Loucy (cell line): ENCODE results near the gene TMEM11.

Experiments used
- H2AFZ ChIP-seq: fragments of 200-600 bp; sonication (generic); 2 replicates; pipeline ENCODE4 v1.6.0; 2016; ENCODE audit warnings: antibody characterized with exemption, mild to moderate bottlenecking, low read length, moderate library complexity
- H3F3A ChIP-seq: fragments of 200-600 bp; 2 replicates; pipeline ENCODE4 v1.6.0; 2016; ENCODE audit warnings: antibody characterized with exemption, low read depth, mild to moderate bottlenecking
- H3K27me3 ChIP-seq: fragments of 200-600 bp; sonication (generic); 2 replicates; pipeline ENCODE4 v1.6.1; 2014; ENCODE audit warnings: low read length, mild to moderate bottlenecking; ENCODE audit not compliant: insufficient read depth, poor library complexity, severe bottlenecking
- H3K36me3 ChIP-seq: fragments of 200-600 bp; sonication (generic); 2 replicates; pipeline ENCODE4 v1.6.1; 2016; ENCODE audit warnings: low read length; ENCODE audit not compliant: insufficient read depth
- H3K4me1 ChIP-seq: fragments of 200-600 bp; sonication (generic); 2 replicates; pipeline ENCODE4 v1.5.1; 2014; ENCODE audit warnings: low read length, mild to moderate bottlenecking; ENCODE audit not compliant: insufficient read depth, poor library complexity, severe bottlenecking
- H3K4me2 ChIP-seq: fragments of 200-600 bp; sonication (generic); 2 replicates; pipeline ENCODE4 v1.6.0; 2014; ENCODE audit warnings: antibody characterized with exemption, low read length, low read depth, mild to moderate bottlenecking; ENCODE audit not compliant: poor library complexity, severe bottlenecking
- H3K4me3 ChIP-seq: fragments of 200-600 bp; sonication (generic); 2 replicates; pipeline ENCODE4 v1.5.1; 2014; ENCODE audit warnings: low read length, mild to moderate bottlenecking, mixed read lengths; ENCODE audit not compliant: poor library complexity, severe bottlenecking
- H3K79me2 ChIP-seq: fragments of 200-600 bp; sonication (generic); 2 replicates; pipeline ENCODE4 v1.6.1; 2014; ENCODE audit warnings: low read length; ENCODE audit not compliant: insufficient read depth
- H3K9ac ChIP-seq: fragments of 200-600 bp; sonication (generic); 2 replicates; pipeline ENCODE4 v1.6.0; 2014; ENCODE audit warnings: mild to moderate bottlenecking, low read depth, low read length, moderate library complexity; ENCODE audit not compliant: poor library complexity, severe bottlenecking
- H3K9me2 ChIP-seq: fragments of 200-600 bp; sonication (generic); replicated peaks from 2 replicates; pipeline ENCODE4 v1.6.1; 2016; ENCODE audit warnings: low read depth, low read length, mixed read lengths
- H3K9me3 ChIP-seq: fragments of 200-600 bp; sonication (generic); 2 replicates; pipeline ENCODE4 v1.6.1; 2014; ENCODE audit warnings: mild to moderate bottlenecking, antibody characterized with exemption, low read length, low read depth; ENCODE audit not compliant: insufficient read depth
- H4K20me1 ChIP-seq: fragments of 200-600 bp; sonication (generic); 2 replicates; pipeline ENCODE4 v1.6.0; 2014; ENCODE audit warnings: antibody characterized with exemption, low read length, mild to moderate bottlenecking; ENCODE audit not compliant: insufficient read depth, poor library complexity, severe bottlenecking
- EZH2phosphoT487 ChIP-seq: fragments of 200-600 bp; IDR thresholded peaks from 2 replicates; pipeline ENCODE4 v1.6.1; 2018; ENCODE audit warnings: antibody characterized with exemption, mild to moderate bottlenecking, moderate library complexity, borderline replicate concordance
- TF ChIP-seq, protein P1 (sequence below): fragments of 200-600 bp; sonication (generic); conservative IDR thresholded peaks from 2 replicates; pipeline ENCODE4 v1.5.1; 2014; ENCODE audit warnings: mild to moderate bottlenecking, antibody characterized with exemption, low read length

The TMEM11 gene

DNA sequence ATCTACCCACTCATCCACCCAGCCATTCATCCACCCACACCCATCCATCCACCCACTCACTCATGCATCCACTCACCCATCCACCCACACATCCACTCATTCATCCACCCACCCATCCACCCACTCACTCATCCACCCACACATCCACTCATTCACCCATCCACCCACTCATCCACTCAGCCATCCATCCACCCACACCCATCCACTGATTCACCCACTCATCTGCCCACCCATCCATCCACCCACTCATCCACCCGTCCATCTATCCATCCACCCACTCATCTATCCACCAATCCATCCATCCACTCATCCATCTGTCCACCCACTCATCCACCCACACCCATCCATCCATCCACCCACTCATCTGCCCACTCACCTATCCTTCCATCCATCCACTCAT lies 22.0 kb upstream of the TMEM11 start:
- no peaks in the 10 kb centered on the region for H4K20me1 ChIP-seq
- H3F3A ChIP-seq = no peaks in the 10 kb centered on the region
- no peaks in the 10 kb centered on the region for H3K9me3 ChIP-seq
- H3K79me2 ChIP-seq = no peaks in the 10 kb centered on the region
- H3K27me3 ChIP-seq = no peaks in the 10 kb centered on the region
- no peak overlapping the region for H3K4me3 ChIP-seq
- no peak overlapping the region for H3K4me2 ChIP-seq
- no peaks in the 10 kb centered on the region for H3K9me2 ChIP-seq
- no peaks in the 10 kb centered on the region for H3K36me3 ChIP-seq
- H3K4me1 ChIP-seq = no peaks in the 10 kb centered on the region
- TF ChIP-seq, protein P1, sequence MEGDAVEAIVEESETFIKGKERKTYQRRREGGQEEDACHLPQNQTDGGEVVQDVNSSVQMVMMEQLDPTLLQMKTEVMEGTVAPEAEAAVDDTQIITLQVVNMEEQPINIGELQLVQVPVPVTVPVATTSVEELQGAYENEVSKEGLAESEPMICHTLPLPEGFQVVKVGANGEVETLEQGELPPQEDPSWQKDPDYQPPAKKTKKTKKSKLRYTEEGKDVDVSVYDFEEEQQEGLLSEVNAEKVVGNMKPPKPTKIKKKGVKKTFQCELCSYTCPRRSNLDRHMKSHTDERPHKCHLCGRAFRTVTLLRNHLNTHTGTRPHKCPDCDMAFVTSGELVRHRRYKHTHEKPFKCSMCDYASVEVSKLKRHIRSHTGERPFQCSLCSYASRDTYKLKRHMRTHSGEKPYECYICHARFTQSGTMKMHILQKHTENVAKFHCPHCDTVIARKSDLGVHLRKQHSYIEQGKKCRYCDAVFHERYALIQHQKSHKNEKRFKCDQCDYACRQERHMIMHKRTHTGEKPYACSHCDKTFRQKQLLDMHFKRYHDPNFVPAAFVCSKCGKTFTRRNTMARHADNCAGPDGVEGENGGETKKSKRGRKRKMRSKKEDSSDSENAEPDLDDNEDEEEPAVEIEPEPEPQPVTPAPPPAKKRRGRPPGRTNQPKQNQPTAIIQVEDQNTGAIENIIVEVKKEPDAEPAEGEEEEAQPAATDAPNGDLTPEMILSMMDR = no peak
- TF ChIP-seq EZH2phosphoT487 = no peak
- no peak overlapping the region for H2AFZ ChIP-seq
- H3K9ac ChIP-seq = no peak overlapping the region

DNA sequence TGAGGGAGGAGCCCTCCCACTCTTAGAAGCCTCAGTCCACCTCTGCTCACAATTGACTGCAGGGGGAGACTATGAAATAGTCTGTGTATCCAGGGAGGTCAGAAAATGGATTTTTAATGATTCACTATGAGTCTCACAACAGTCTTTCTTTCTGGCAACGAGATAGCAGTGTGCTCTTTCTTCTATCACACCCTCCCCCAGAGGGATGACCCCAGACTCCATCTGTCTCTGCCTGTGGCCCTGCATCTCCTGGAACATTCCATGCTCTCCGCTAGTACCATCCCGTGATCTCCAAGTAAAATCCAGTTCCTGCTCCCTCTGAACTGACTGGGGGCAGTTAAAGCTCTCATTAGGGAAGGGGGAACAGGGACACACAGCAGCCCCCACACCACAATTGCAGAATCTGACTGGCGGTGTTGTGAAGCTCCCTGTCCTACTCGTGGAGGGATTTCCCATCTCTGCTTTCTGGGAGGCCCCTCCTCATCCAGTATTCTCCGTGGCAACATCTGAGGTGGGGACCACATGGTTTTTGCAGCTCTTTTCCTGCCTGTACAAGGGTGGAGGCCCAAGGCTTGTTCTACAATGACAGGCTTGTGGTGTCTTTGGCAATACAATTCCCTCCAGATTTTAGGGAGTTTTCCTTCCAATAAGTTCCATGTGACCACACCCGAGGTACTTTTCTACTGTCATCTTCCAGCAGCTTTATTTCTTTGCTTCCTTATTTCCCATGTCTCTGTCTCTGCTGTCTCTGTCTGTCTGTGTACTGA lies 19.8 kb upstream of the TMEM11 start:
- no peak overlapping the region for H2AFZ ChIP-seq

DNA sequence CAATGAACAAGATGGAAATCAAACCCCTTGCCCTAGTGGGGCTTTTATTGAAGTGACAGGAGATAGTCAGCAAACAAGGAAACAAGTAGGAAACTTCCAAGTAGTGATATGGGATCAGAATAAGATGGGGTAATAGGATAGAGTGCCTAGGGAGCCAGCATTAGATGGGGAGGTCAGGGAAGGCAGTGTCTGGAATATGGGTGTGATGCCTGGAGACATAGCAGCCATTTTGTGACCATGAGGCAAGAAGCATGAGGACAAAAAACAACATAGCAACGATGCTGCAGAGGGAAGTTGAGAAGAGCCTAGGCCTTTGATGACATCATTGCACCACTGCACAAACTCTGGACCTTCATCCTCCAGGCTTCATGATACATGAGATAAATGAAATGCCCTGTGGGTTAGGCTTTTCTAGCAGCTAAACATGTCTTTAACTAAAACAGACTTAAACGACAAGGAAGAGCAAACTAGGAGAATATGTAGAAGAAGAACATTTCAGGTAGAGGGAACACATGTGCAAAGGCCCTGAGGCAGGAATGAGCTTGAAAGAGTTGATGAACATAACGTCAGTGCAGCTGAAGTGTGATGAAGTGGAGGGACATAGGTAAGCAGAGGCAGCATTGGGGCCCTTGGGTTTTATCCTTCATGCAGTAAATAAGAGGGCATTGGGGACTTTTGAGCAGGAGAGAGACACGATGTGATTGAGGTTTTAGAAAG lies 18.2 kb upstream of the TMEM11 start:
- H2AFZ ChIP-seq = no peak overlapping the region
- no peaks in the 10 kb centered on the region for H3F3A ChIP-seq
- no peaks in the 10 kb centered on the region for H3K4me1 ChIP-seq
- H3K9ac ChIP-seq = no peak overlapping the region
- no peaks in the 10 kb centered on the region for H4K20me1 ChIP-seq
- H3K79me2 ChIP-seq = no peaks in the 10 kb centered on the region
- no peak overlapping the region for H3K4me2 ChIP-seq
- no peak for TF ChIP-seq EZH2phosphoT487
- TF ChIP-seq, protein P1 = no peak
- no peaks in the 10 kb centered on the region for H3K9me2 ChIP-seq
- no peak overlapping the region for H3K4me3 ChIP-seq
- no peaks in the 10 kb centered on the region for H3K27me3 ChIP-seq
- H3K9me3 ChIP-seq = no peaks in the 10 kb centered on the region
- H3K36me3 ChIP-seq = no peaks in the 10 kb centered on the region

More for the DNA sequence above, 19.8 kb upstream of the TMEM11 start:
- Histone ChIP-seq H3K9me3 (no peaks in the 10 kb centered on the region), H4K20me1 (no peaks in the 10 kb centered on the region), H3F3A (no peaks in the 10 kb centered on the region), H3K36me3 (no peaks in the 10 kb centered on the region), H3K9ac (no peak overlapping the region), H3K9me2 (no peaks in the 10 kb centered on the region), H3K27me3 (no peaks in the 10 kb centered on the region), H3K4me2 (no peak overlapping the region), H3K4me1 (no peaks in the 10 kb centered on the region), H3K4me3 (no peak overlapping the region), H3K79me2 (no peaks in the 10 kb centered on the region)
- TF ChIP-seq EZH2phosphoT487 = no peak
- TF ChIP-seq, protein P1 = no peak
